ENCODE measurements around the gene SRPRB.

SRPRB gene

DNA sequence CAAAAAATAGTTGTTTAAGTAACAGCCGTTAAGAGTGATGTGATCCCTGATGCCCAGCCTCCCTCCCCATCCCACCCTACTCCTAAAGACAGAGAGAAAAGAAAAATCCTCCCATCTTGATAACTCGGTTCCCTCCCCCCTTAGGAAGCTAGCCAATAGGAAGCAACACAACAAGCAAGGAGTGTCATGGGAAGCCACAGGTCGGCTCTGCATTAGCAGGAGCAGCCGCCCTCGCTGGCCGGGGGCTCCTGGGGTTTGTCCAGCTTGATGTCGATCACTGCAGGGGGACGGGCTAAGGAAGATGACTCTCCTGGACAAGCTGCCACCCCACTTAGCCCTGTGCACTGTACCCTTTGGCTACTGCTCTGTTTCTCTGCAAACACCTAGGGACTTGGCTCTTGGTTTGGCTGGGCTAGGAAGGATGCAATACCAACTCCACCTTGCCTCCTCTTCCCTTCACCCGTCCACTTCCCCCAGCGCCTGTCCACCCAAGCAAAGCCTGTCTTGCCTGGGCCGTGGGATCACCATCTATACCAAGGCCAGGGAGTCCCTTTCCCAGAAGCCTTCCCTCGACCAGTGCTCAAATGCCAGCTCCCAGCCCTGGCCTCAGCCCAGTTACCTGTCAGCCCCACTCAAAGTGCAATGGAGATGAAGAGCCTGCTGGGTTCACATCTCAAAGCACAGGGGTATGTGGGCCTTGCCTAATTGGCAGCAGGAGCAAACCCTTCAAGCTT lies 23.1 kb downstream of the SRPRB start:
- no peak for DNase-seq

DNA sequence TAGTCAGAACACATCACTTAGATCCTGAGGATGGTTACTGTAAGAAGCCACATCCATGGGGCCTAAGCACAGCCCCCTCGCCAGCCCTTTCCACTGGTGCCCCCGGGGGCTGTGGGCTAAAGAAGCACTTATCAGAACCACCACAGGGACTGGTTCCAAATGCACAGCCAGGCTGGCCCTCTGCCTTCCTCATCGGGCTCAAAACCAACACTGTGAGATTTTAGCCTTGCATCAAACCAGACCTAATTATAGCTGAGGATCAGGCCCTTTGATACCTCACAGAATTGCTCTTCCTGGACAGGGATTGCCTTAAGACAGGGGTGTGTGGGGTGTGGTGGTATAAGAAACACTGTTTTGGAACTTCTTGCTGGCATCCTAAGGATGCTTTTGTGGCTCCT lies 23.7 kb downstream of the SRPRB start:
- no peak for DNase-seq

DNA sequence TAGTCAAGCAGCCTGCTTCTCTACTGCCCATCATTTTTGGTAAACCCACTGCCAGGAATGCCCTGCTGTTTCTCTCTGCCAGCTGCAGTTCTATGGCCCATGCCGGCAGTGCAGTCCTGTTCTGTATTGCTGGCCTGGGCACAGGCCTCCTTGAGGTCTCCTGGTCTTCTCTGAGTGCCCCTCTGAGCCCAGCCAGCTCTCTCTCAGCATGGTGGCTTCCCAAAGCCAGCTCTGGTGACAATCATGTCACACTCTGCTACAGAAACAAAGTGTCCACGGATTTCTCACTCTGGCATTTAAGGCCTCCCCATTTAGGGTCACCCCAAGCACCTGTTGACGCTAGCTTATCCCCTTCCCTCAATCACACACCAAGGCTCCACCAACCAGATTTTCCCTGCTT lies 24.5 kb downstream of the SRPRB start:
- no peak for DNase-seq

DNA sequence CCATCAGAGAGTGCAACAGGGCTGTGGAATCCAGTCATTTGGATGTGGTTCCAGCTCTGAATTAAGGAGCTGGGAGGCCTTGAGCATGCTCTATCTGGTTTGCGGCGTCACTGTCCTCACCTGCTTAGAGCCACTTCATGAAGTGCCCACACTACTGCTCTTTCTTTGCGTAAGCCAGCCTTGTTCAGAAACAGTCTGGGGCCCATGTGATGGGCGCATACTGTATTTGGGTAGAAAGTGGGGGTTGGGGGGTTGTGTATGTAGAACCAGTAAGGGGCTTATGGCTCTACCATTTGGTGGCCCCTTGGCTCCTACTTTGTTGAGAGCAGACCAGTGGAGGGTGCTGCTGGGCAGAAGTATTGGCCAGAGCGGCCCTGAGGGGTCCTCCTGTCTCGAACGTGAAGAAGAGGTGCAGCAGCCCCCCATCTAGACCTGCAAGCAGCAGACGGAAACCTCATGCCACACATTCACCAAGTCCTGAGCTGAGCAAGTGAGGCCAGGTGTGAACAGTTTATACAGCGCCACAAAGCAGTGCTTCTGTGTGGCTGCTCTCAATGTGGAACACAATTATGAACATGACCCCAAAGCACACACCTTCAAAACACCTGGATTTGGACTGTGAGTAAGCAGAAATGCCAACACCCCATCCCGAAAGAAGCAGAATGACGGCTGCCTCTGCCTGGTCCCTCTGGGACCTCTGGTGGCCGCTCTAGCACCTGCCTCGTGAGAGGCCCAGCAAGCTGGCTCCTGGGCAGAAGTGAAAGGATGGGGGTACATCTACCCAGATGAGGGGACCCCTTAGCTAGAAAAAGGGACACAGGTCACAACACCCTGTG lies 26.6 kb downstream of the SRPRB start:
- DNase-seq = no peak

DNA sequence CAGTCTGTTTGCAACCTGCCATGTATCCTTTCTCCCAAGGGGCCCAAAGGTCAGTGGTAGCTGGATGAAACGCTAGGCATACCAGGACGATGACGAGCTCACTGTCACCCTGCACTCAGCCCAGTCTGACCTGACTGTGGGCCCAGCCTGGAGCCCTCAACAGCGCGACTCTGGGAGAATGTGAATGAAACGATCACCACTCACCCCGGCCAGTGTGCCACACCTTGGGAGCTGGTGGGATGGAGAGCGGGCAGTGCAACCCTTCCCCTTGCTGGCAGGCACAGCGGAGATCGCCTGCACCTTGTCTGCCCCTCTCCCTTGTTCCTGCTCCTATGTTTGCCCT lies 27.2 kb downstream of the SRPRB start:
- DNase-seq = no peak

DNA sequence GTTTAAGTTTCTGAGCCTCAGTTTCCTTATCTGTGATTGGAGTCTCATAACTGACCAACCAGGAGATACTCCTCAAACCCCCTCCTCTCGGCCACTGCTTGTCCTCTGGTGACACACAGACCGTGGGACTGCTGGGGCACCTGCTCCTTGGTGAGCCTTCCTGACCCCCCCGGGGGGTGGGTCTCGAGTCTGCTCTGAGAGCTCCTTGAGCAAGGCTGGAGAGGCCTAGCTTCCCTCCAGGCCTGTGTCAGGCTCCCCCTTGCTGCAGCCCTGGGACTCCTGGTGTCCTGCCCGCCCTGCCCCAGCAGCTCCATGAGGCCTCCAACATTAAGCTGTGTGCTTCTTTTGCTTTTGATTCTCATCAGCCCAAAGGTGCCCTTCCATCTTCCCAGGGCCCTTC lies 27.7 kb downstream of the SRPRB start:
- DNase-seq = no peak

DNA sequence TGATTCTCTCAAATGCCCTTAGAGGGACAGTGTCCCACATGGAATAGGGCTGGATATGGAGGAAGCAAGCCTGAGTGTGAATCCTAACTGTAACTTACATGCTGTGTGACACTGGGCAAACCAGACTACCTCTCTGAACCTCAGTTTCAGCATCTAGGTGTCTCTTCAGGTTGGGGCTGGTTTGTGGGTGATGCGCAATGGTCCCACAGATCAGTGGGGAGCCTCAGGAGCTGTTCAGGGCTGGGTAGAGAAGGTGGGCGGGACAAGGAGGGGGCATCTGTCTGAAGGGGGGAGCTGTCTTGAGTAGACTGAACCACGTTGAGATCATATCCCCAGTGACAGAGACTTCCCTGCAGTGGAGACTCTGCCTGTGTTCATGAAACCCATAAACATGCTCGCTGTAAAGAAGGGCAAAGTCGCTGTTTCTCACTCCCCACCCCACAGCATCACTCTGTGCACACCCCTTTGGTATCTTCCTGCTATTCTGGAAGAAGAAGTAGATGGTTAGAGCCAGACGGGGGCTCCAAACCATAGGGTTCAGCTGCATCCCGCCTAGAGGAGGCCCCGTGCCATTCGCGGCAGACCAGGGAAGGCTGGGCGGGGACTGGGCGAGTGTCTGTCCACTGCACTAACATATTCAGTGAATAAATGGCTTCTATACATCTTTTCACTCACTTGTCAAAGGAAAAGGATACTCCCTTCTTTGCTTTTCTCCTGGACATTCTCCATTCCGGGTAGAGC lies 28.4 kb downstream of the SRPRB start:
- DNase-seq = no peak

DNA sequence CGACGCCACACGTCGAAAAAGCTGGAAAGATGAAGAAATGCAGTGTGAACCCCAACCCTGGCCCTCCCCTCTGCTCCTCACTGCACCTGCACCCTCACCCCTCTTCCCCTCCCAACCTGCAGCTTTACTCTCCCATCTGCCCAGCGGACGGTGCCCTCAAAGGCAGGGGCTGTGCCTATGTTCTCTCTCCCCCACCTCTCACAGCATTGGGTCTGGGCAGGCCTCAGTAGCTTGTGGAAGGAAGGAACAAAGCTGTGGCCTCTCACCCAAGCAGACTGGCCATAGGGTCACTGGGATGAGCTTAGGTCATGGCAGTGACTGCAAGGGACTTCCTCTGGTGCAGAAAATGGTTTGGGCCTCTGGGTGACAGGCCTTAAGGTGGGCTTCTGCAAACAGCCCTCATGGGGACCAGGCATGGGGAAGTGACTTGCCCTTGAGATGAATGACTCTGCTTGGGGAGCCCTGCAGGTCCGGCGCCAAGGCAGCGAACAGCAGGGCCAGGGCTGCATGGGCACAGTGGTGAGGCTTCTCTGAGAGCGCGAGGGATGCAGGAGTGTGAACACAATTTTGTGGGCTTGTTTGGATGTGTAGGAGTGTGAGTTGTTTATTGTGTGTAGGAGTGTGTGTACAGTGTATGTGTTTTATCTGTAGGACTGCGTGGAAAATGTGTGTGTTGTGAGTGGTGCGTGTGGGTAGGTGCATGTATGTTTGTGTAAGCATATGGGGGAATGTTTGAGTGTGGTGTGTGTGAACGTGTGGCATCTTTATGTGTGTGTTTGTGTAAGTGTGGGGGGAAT lies 29.2 kb downstream of the SRPRB start:
- DNase-seq = no peak

DNA sequence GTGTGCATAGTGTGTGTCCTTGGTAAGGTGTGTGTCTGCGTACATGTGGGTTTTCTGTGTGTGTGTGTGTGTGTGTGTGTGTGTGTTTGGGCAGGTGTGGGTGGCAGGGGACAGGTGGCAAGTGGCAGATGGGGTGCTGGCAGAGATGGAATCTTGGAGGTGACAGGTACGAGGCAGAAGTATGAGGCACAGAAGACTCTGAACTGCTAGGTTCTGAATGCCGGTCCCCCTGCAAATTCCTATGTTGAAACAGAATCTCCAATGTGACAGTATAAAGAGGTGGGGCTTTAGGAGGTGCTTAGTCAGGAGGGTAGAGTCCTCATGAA lies 29.8 kb downstream of the SRPRB start:
- no peak for DNase-seq

DNA sequence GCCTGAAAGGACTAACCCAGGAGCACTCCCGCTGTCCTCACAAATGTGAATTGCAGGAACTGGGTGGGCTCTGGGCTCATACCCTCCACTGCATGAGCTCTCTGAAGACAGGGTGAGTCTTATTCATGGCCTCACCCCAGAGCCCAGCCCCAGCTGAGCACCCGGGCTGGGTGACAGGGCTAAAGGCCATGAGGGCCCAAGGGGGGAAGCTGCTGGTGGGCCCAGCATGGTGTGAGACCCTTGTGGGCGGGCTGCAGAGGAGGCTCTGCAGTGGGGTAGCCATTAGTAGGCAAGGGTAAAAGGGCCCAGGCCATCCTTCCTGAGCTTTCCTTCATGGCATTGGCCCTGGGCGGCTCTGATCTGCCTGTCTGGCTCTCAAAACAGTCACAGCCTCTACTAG lies 30.3 kb downstream of the SRPRB start:
- no peak for DNase-seq

DNA sequence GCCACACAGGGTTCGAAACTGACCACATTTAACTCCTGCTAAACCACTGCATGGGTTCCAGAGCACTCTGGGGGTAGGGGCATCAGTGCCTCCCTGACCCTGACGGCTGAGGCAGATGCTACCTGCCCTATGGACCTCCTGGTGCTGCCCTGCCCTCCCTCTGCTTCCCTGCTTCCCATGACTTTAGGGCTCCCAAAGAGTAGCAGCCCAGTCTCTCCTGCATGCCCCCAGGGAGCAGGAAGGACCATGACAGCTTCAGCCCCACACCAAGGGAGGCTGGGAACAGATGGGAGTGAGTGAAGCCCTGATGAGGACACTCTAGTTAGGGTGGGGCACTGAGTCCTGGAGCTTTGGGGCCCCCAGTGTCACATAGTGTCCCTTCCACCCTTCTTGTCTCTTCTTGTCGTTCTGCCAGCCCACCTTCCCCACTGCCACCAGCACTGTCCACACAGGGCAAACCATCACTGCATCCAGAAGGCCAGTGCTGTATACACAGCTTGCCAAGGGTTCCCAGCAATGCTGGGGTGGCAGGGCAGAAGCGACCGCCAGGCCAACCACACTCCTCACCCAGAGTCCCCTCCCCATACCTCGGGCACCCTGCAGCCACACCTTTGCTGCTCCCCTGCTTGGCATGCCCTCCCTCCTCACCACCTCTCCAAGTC lies 31.0 kb downstream of the SRPRB start:
- DNase-seq = no peak

DNA sequence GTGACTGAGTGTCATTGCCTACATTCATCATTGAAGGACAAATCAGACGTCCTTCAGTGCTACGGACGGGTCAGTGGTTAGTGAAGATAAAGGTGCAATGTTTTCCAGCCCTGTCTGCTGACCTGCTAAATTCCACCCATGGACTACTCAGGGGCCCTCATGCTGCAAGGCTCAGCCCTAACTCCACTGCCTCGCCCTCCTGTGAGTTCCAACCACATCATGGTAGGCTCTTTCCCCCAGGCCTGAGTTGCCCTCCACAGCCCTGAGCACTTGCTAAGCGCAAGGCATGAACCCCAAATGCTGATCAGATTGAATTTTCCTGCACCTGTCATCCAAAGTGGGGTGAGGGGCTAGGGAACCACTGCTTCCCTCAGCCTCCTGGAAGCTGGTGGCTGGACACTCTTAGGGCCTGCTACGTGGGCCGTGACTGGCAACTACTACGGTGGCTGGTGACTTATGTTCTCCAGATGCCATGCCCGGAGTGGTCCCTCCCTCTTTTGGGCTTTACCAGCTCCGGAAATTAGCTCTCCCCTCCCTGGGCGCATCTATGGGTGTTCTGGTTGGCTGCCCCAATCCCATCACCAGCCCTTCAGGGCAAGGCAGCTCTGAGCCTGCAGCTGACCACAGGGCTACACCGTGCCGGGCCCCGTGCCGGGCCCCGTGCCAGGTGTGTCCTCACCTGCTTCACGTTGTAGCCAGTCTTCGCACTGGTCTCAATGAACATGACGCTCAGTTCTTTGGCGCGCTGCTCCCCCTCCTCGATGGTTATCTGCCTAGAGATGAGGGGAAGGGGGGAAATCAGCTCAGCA lies 32.1 kb downstream of the SRPRB start:
- DNase-seq = no peak

DNA sequence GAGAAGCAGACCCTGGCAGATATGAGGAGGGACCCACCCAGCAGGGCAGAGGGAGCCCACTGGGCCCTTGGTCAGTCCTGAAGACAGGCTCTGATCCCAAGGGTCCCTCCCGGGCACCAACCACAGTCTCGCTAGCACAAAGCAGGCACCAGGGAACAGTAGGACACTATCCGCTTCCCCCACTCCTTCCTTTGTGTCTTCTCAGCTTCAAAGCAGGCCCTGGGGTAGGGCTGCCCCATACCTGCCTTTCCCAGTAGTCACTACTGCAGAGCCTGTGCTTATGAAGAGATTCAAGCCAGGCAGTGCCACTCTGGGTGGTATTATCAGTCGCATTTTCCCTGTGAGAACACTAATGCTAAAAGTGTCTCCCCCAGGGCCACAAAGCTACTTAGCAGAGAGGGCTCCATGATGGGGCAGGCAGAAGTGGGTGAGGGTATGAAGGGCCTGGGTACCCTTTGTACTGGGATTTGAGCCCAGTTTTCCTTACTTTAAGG lies 32.7 kb downstream of the SRPRB start:
- DNase-seq = no peak

DNA sequence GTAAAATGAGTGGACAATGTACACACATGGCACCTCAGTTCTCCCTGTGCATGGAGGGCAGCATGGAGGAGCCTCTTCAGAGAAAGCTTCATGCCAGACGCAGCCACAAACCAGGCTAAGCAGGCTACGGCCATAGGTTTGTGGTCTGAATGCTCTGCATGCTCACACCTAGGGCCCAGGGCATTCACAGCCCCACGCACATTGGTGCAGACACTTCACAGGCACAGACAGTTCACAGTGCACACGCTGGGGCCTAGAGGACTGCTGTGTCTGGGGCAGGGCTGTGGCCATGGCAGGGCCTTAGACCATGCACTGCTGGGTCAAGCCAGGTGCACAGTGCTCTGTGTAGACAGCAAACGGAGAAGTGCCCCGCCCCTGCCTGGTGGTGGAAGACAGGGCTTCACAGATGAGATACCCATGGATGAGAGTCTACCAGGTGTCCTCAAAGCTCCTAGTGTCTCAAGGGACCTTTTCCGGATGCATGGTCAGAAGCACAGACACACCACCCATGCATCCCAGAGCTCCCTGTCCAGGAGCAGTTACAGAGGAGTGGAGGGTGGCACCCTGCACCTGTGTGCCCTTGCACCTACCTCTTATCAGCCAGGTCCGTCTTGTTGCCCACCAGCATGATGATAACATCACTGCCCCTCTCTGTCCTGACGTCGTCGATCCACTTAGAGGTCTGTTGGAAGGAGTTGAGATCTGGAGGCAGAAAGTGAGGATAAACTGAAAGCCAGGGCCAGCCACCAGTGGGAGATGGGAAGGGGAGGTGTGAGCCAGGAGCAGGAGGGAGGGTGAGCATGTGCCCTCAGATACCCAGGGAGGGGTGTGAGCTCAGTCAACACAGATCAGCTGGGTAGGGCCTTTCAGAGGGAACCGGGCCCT lies 33.5 kb downstream of the SRPRB start:
- no peak for DNase-seq

DNA sequence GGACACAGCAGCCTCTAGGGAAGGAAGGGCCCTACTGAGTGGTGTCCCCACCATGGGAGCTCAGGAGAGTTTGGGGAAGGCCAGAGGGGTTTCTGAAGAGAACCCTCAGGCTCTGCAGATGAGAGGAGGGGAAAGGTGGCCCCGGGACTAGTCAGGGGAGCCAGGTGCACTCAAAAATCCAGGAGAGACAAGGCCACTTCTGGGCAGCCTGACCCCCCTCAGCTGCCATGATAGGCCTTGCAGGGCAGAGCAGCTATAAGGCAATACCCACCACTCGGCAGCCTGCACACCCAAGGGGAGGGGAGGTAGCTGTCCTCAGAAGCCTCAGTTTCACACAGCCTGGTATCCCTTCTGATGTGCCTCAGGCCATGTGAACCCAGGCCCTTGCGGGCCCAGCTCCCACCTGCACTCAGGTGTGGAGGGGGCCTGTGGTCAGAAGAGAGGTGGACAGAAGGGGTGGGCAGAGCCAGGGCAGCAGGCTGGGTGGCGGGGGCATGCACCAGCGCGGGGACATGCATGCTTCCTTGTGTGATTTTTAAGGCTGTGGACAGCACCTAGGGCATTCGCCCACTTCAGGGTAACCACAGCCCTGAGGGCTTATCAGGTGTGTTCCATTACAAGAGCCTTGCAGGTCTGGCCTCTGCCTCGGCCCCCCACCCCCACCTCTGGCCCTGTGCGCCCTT lies 34.6 kb downstream of the SRPRB start:
- no peak for DNase-seq

DNA sequence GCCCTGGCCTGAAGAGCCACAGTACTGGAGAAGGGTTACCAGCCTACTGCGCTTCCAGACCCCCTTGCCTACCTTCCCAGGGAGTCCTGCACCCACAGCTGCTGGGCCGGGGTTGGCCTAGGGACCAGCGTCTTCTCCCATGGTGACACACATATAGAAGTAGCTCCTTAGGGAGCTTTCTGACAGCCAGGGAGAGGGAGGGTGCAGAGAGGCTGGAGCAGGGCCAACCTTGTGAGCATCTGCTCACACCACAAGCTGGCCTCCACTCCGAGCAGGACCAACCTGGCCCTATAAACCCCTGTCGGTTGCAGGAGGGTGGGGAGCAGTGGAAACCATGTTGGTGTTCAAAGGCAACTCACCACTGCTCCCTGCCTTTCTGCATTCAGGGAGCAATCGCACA lies 35.2 kb downstream of the SRPRB start:
- no peak for DNase-seq

DNA sequence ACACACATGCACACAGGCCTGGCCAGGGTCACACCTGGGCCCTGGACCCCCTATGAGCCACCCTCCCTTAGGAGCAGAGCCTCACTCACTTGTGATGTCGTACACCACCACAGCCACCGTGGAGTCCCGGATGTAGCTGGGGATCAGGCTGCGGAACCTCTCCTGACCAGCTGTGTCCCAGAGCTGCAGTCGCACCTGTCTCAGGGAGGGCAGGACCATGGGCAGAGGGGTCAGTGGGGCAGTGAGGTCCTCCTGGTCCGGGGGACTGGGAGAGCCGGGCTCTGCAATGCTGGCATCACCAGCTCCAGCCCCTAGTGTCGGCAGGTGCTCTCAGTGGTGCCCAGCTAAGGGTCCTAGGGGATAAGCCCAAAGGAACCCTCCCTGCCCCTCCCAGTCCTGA lies 35.6 kb downstream of the SRPRB start:
- no peak for DNase-seq

DNA sequence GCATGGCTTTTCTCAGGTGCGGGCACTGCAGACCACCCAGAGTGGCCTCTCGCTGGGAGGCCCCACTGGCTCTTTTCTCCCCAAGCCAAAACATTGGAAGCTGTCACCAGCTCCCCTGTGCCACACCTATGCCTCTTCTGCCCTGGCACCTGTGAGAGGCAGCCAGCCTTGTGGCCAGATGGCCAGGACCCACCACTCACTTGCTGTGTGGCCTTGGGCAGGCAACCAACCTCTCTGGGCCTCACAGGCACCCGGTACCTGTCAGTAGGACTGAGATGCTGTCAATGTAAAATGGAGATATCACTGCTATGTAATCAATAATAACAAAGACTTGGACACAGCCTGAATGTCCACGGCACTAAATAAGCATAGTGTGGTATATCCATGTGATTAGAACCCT lies 36.5 kb downstream of the SRPRB start:
- DNase-seq = no peak

DNA sequence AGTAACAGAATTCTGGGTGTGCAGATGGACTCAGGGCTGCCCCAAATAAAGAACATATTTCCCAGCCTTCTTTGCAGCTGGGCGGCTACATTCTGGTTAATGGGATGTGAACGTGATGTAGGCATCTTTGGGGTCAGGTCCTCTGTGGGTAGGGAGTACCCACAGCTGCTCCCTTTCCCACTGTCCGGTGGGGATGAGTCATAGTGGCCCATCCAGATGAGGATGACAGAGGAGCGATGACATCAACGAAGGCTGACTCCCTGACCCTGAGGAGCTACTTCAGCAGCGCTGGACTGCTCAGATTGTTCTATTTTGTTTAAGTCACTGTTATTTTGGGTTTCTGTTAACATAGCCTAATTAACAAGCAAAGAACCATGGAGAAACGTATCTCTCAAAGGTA lies 38.0 kb downstream of the SRPRB start:
- peak; percentile 13 for DNase-seq

DNA sequence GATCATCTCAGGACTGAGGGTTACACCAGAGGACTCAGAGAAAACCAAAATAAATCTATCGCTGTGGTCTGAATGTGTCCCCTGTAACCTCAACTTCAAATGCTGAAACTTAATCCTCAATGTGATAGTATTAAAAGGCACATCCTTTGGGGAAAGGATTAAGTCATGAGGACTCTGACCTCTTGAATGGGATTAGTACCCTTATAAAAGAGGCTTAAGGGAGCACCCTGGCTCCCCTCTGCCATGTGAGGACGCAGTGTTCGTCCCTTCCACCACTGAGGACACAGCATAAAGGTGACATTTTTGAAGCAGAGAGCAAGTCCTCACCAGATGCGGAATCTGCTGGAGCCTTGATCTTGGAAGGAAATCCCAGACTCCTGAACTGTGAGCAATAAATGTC lies 39.5 kb downstream of the SRPRB start:
- DNase-seq = no peak
